ENCODE results near the gene GRAMD1B.

GRCh38 chr11:123505546-123506299 lies 75.7 kb downstream of the GRAMD1B start:
- TF ChIP-seq POLR2A (IDR thresholded peaks at IDR 0.05; ENCODE audit: low read length) (no peak), GATA1 (IDR thresholded peaks at IDR 0.05; ENCODE audit: low read depth, low read length) (no peak)

All from erythroblast (primary cell).